ENCODE data around the gene RECK. TPM values are rescaled to one million over a fixed set of nuclear protein-coding genes. Genes with fewer than 3 reads are reported as not detected.

RECK gene
- total and polyA plus RNA-seq, 2 experiments from 2014 or later: 8.1 to 11.6 TPM

DNA sequence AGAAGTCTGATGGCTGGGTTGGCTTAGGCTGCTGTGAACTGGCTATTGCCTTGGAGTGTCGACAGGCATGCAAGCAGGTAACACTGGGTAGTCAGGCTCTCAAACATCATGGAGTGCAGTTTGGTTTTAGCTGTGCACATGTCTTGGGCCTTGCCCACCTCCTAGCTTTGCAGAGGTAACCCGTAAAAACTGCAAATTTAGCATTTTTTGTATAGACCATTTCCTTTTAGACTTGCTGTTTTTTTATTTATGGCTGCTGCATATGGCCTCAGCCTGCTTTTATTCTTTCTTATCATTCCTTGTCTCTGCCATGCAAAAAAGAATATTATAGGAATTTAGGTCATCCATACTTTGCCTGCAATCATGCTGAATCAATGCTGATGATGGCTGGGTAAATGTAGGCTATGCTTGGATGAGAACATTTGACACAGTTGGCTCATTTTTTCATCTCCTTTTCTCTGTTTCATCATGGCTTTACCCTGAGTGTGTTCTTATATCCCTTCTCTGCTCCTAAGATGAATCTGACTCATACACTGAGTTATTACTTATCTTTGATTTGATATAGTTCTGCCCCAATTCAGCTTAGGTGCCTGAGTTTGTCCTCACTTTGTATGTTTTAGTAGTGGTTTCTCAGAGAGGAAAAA, 27.2 kb downstream of the RECK start (continued):
- TF ChIP-seq ZNF462 (CRISPR knock-in tag; IDR thresholded peaks at IDR 0.05) (no peak), POLR2AphosphoS5 (IDR thresholded peaks at IDR 0.05; ENCODE audit: low read depth) (no peak)

GRCh38 chr9:36064448-36065037, 27.8 kb downstream of the RECK start:
- no peak for ATAC-seq
- Mint-ChIP-seq H3K36me3 (ENCODE audit: low read depth) (peaks cover 12% of the 10 kb centered on the region; the same call in 2 of the 3 replicates), H3K4me3 (no peak overlapping the region), H3K27me3 (ENCODE audit: insufficient read depth, low read depth, poor library complexity) (no peaks in the 10 kb centered on the region), H3K4me1 (no peaks in the 10 kb centered on the region), H3K9me3 (no peaks in the 10 kb centered on the region), H3K27ac (no peak overlapping the region)
- H3K27ac ChIP-seq (ENCODE audit: low read depth): no peak overlapping the region
- H3K27me3 ChIP-seq (ENCODE audit: insufficient read depth): no peaks in the 10 kb centered on the region
- no peak overlapping the region for H2AFZ ChIP-seq
- no peak overlapping the region for H3K4me2 ChIP-seq
- no peaks in the 10 kb centered on the region for H3K4me1 ChIP-seq (ENCODE audit: insufficient read depth)
- no peak overlapping the region for H3K4me3 ChIP-seq
- H3K79me2 ChIP-seq (replicated peaks; ENCODE audit: insufficient read depth): no peaks in the 10 kb centered on the region
- no peaks in the 10 kb centered on the region for H3K9me2 ChIP-seq (ENCODE audit: insufficient read depth)
- no peaks in the 10 kb centered on the region for H3F3A ChIP-seq (replicated peaks; ENCODE audit: low read depth)
- no peaks in the 10 kb centered on the region; the same call in 1 of the 2 replicates for H4K20me1 ChIP-seq (replicated peaks; ENCODE audit: insufficient read depth)
- no peak for DNase-seq (ENCODE audit: low spot score)
- H3K36me3 ChIP-seq (ENCODE audit: insufficient read depth): peaks cover 6% of the 10 kb centered on the region; the same call in 1 of the 2 replicates
- TF ChIP-seq ZNF331 (CRISPR knock-in tag; IDR thresholded peaks at IDR 0.05; ENCODE audit: low read depth): no peak
- TF ChIP-seq EZH2 (IDR thresholded peaks at IDR 0.05; ENCODE audit: low read depth, unreplicated experiment): no peak
- no peak for TF ChIP-seq JUNB (IDR thresholded peaks at IDR 0.05; ENCODE audit: unreplicated experiment)
- TF ChIP-seq, protein P1, sequence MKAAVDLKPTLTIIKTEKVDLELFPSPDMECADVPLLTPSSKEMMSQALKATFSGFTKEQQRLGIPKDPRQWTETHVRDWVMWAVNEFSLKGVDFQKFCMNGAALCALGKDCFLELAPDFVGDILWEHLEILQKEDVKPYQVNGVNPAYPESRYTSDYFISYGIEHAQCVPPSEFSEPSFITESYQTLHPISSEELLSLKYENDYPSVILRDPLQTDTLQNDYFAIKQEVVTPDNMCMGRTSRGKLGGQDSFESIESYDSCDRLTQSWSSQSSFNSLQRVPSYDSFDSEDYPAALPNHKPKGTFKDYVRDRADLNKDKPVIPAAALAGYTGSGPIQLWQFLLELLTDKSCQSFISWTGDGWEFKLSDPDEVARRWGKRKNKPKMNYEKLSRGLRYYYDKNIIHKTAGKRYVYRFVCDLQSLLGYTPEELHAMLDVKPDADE (IDR thresholded peaks at IDR 0.05): no peak
- no peak for TF ChIP-seq ZNF114 (CRISPR knock-in tag; IDR thresholded peaks at IDR 0.05)
- TF ChIP-seq EZH2phosphoT487 (IDR thresholded peaks at IDR 0.05; ENCODE audit: unreplicated experiment): no peak
